DND-41 (cell line): ENCODE measurements around the gene VAX1.

ENCODE experiments used
- CTCF ChIP-seq: IDR thresholded peaks from 2 replicates; pipeline ENCODE4 v1.5.1; 2012; ENCODE audit warnings: borderline replicate concordance, low read length, moderate library complexity, mild to moderate bottlenecking; ENCODE audit not compliant: poor library complexity, severe bottlenecking; ENCODE audit errors: extremely low read depth
- EZH2 ChIP-seq: IDR thresholded peaks from 3 replicates; pipeline ENCODE4 v1.6.1; 2012; ENCODE audit warnings: borderline replicate concordance, low read depth, mild to moderate bottlenecking, moderate library complexity, low read length, inconsistent platforms; ENCODE audit not compliant: severe bottlenecking

GRCh38 chr10:117165538-117166417, 27.7 kb upstream of the VAX1 start:
- TF ChIP-seq CTCF (peak; percentile 25), EZH2 (no peak)
